IPS DF 4.7 (cell line): ENCODE data around the gene TBC1D3D.
"Not testable (repeated sequence)": the region's sequence is repeated elsewhere in the genome, so short reads cannot be mapped to it uniquely, and the experiment has no call there.

Source experiments
- DNase-seq: peaks from one replicate; pipeline ENCODE4 v3.0.0-alpha.2; 2013; ENCODE audit warnings: low spot score; ENCODE audit errors: extremely low read depth

The TBC1D3D gene

GRCh38 chr17:38003676-38004075, at the start of gene TBC1D3D:
TBC1D3D (plus strand) TSS chr17:38003976; CDS start chr17:38005561, 1,585 bp downstream.
- not testable (repeated sequence) for DNase-seq

GRCh38 chr17:37988960-37989359, 14.8 kb upstream of the TBC1D3D start, which contains the start of gene TBC1D3L:
TBC1D3L (minus strand) TSS chr17:37989060; CDS start chr17:37987520, 1,540 bp downstream.
- DNase-seq = not testable (repeated sequence)
